WTC11 (cell line): ENCODE measurements around the gene RFPL4AL1. TPM values are rescaled to one million over a fixed set of nuclear protein-coding genes. Genes with fewer than 3 reads are reported as not detected.

ENCODE experiments used
- ATAC-seq: fragments of 200-7000 bp; cut with Tn5 transposase; 2 replicates; pipeline ENCODE4 v1.10.0; 2021; ENCODE audit warnings: mild to moderate bottlenecking, moderate library complexity
- CTCF ChIA-PET: fragments of 300-600 bp; sonication (Branson Sonifier 250); formaldehyde crosslinking; loops from one replicate; lab custom pipeline; 2021; ENCODE audit warnings: antibody characterized with exemption; lab: Charles Lee
- POLR2A ChIA-PET: fragments of 350-600 bp; sonication (Branson Sonifier 250); formaldehyde crosslinking; loops from one replicate; lab custom pipeline; 2021; ENCODE audit warnings: antibody characterized with exemption; lab: Charles Lee
- DNase-seq: peaks from one replicate; pipeline ENCODE4 v3.0.0; 2021; ENCODE audit warnings: low spot score
- H3K27ac Mint-ChIP-seq: 2 replicates; pipeline ENCODE4 v1.8.0; 2021; ENCODE audit warnings: mixed read lengths
- H3K27me3 Mint-ChIP-seq: 2 replicates; pipeline ENCODE4 v1.8.0; 2021; ENCODE audit warnings: low read depth, mild to moderate bottlenecking, moderate library complexity, mixed read lengths
- H3K36me3 Mint-ChIP-seq: 2 replicates; pipeline ENCODE4 v1.8.0; 2021; ENCODE audit warnings: mixed read lengths
- H3K4me1 Mint-ChIP-seq: 2 replicates; pipeline ENCODE4 v1.8.0; 2022; ENCODE audit warnings: mixed read lengths
- H3K4me3 Mint-ChIP-seq: 2 replicates; pipeline ENCODE4 v1.8.0; 2021; ENCODE audit warnings: mild to moderate bottlenecking, moderate library complexity, mixed read lengths
- H3K9me3 Mint-ChIP-seq: 2 replicates; pipeline ENCODE4 v1.8.0; 2021; ENCODE audit warnings: mixed read lengths
- AFF4 ChIP-seq: sonication (generic); formaldehyde crosslinking; IDR thresholded peaks from 2 replicates; pipeline ENCODE4 v1.8.1; 2023; ENCODE audit warnings: mild to moderate bottlenecking, missing genetic modification reagents, borderline replicate concordance
- AR ChIP-seq: fragments of 250-450 bp; sonication (Bioruptor Pico); IDR thresholded peaks from 2 replicates; pipeline ENCODE4 v1.9.0; 2021; ENCODE audit warnings: mild to moderate bottlenecking
- ATF1 ChIP-seq: sonication (generic); formaldehyde crosslinking; IDR thresholded peaks from 2 replicates; pipeline ENCODE4 v1.8.1; 2023; ENCODE audit warnings: mild to moderate bottlenecking, moderate library complexity, missing genetic modification reagents
- CDX4 ChIP-seq: fragments of 250-450 bp; sonication (Bioruptor Pico); IDR thresholded peaks from 2 replicates; pipeline ENCODE4 v1.9.0; 2021; ENCODE audit warnings: moderate library complexity, mild to moderate bottlenecking, inconsistent platforms, borderline replicate concordance
- EMX1 ChIP-seq: fragments of 250-450 bp; sonication (Bioruptor Pico); IDR thresholded peaks from 2 replicates; pipeline ENCODE4 v1.8.0; 2021; ENCODE audit warnings: mild to moderate bottlenecking
- FOXJ3 ChIP-seq: sonication (generic); formaldehyde crosslinking; IDR thresholded peaks from 2 replicates; pipeline ENCODE4 v1.9.0; 2021; ENCODE audit warnings: missing genetic modification reagents, mild to moderate bottlenecking, borderline replicate concordance
- FOXP4 ChIP-seq: sonication (generic); formaldehyde crosslinking; IDR thresholded peaks from 2 replicates; pipeline ENCODE4 v1.8.0; 2022; ENCODE audit warnings: mild to moderate bottlenecking, missing genetic modification reagents
- GABPB1 ChIP-seq: sonication (generic); formaldehyde crosslinking; IDR thresholded peaks from 2 replicates; pipeline ENCODE4 v1.8.1; 2023; ENCODE audit warnings: mild to moderate bottlenecking, missing genetic modification reagents
- GRHL2 ChIP-seq: fragments of 250-450 bp; sonication (Bioruptor Pico); IDR thresholded peaks from 2 replicates; pipeline ENCODE4 v1.8.0; 2022; ENCODE audit warnings: mild to moderate bottlenecking, moderate library complexity; ENCODE audit not compliant: insufficient replicate concordance, severe bottlenecking
- KAT7 ChIP-seq: sonication (generic); formaldehyde crosslinking; IDR thresholded peaks from 2 replicates; pipeline ENCODE4 v1.8.1; 2023; ENCODE audit warnings: missing genetic modification reagents, mild to moderate bottlenecking, borderline replicate concordance
- NR1H2 ChIP-seq: sonication (generic); formaldehyde crosslinking; IDR thresholded peaks from 2 replicates; pipeline ENCODE4 v1.9.0; 2021; ENCODE audit warnings: mild to moderate bottlenecking, moderate library complexity, missing genetic modification reagents
- RORB ChIP-seq: fragments of 250-450 bp; sonication (Bioruptor Pico); IDR thresholded peaks from 2 replicates; pipeline ENCODE4 v1.9.0; 2021; ENCODE audit warnings: mild to moderate bottlenecking
- SMAD3 ChIP-seq: sonication (generic); formaldehyde crosslinking; IDR thresholded peaks from 2 replicates; pipeline ENCODE4 v1.8.0; 2022; ENCODE audit warnings: missing genetic modification reagents, mild to moderate bottlenecking, borderline replicate concordance
- SOX15 ChIP-seq: fragments of 250-450 bp; sonication (Bioruptor Pico); IDR thresholded peaks from 2 replicates; pipeline ENCODE4 v1.9.0; 2021; ENCODE audit warnings: mild to moderate bottlenecking
- STAT6 ChIP-seq: sonication (generic); formaldehyde crosslinking; conservative IDR thresholded peaks from 2 replicates; pipeline ENCODE4 v1.8.1; 2023; ENCODE audit warnings: mild to moderate bottlenecking, low read depth, missing genetic modification reagents, moderate library complexity
- TEAD4 ChIP-seq: sonication (generic); formaldehyde crosslinking; IDR thresholded peaks from 2 replicates; pipeline ENCODE4 v1.8.0; 2022; ENCODE audit warnings: mild to moderate bottlenecking, missing genetic modification reagents
- ZBTB43 ChIP-seq: sonication (generic); formaldehyde crosslinking; IDR thresholded peaks from 2 replicates; pipeline ENCODE4 v1.8.1; 2023; ENCODE audit warnings: mild to moderate bottlenecking, missing genetic modification reagents
- ZNF263 ChIP-seq: sonication (generic); formaldehyde crosslinking; IDR thresholded peaks from 2 replicates; pipeline ENCODE4 v1.8.1; 2022; ENCODE audit warnings: low read depth, mild to moderate bottlenecking, moderate library complexity, missing genetic modification reagents
- ZNF396 ChIP-seq: fragments of 250-450 bp; sonication (Bioruptor Pico); IDR thresholded peaks from 2 replicates; pipeline ENCODE4 v1.8.0; 2021; ENCODE audit warnings: mild to moderate bottlenecking, moderate library complexity, borderline replicate concordance
- ZNF532 ChIP-seq: fragments of 250-450 bp; sonication (Bioruptor Pico); IDR thresholded peaks from 2 replicates; pipeline ENCODE4 v1.9.0; 2021; ENCODE audit warnings: mild to moderate bottlenecking, borderline replicate concordance
- total RNA-seq: library from RNA; stranded (reverse); gene quantifications from 3 replicates; pipeline ENCODE4 v1.2.3, GENCODE V29; 2021

RFPL4AL1 gene
- total RNA-seq, 1 experiment from 2014 or later, result not detected

- TF ChIP-seq STAT6 (CRISPR knock-in tag) (no peak), GABPB1 (CRISPR knock-in tag) (no peak), SMAD3 (CRISPR knock-in tag) (no peak), ZNF532 (CRISPR knock-in tag) (no peak), ATF1 (CRISPR knock-in tag) (no peak), SOX15 (CRISPR knock-in tag) (no peak), FOXJ3 (no peak), AFF4 (no peak)
Measured at GRCh38 chr19:55795021-55795420, 26.1 kb downstream of the RFPL4AL1 start (continued).

- peaks cover 89% of the 10 kb centered on the region for H3K9me3 Mint-ChIP-seq
- TF ChIP-seq GRHL2 (CRISPR knock-in tag) (no peak), EMX1 (CRISPR knock-in tag) (no peak), ZBTB43 (CRISPR knock-in tag) (no peak), NR1H2 (CRISPR knock-in tag) (no peak), RORB (CRISPR knock-in tag) (no peak), FOXP4 (CRISPR knock-in tag) (no peak), KAT7 (no peak), ZNF396 (CRISPR knock-in tag) (no peak), ZNF263 (CRISPR knock-in tag) (no peak), AR (no peak), CDX4 (CRISPR knock-in tag) (no peak), TEAD4 (CRISPR knock-in tag) (no peak)
Measured at GRCh38 chr19:55801416-55801815, 32.5 kb downstream of the RFPL4AL1 start.

More at GRCh38 chr19:55801416-55801815, 32.5 kb downstream of the RFPL4AL1 start:
- CTCF ChIA-PET, result no interaction called here
- no peak overlapping the region for H3K27ac Mint-ChIP-seq
- no peaks in the 10 kb centered on the region for H3K4me1 Mint-ChIP-seq
- no peak overlapping the region for H3K4me3 Mint-ChIP-seq
- ATAC-seq (no peak), DNase-seq (no peak)
- H3K36me3 Mint-ChIP-seq, result peaks cover 75% of the 10 kb centered on the region
- peaks cover 35% of the 10 kb centered on the region for H3K27me3 Mint-ChIP-seq
- POLR2A ChIA-PET, result no interaction called here
